ENCODE data around the gene PKMYT1.
"Not testable (repeated sequence)": the region's sequence is repeated elsewhere in the genome, so short reads cannot be mapped to it uniquely, and the experiment has no call there.

Gene PKMYT1

DNA sequence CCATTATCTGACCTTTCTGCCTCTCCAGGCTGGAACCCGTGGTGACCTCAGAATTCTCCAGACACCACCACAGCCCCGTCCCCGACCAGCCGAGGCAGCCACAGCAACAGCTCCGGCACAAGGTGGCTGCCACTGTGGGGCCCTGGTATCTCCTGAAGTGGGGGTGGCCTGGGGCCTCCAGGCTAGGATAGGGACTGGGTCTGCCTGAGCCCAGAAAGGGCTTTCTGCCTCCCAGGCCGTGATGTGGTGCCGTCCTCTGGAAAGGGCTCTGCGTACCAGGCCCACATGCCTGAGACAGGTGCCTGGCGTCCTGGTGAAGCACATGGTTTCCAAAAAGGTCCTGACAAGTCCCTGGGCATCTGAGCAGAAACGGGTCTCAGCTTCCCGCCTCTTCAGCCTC is 51.5 kb downstream of the PKMYT1 start:
- no peak overlapping the region for H3K4me2 ChIP-seq (ENCODE audit: insufficient read depth, low read length)
- no peaks in the 10 kb centered on the region for H3K9me3 ChIP-seq (ENCODE audit: insufficient read depth, low read length, severe bottlenecking)
- H3K9ac ChIP-seq (ENCODE audit: low read depth, low read length): no peak overlapping the region
- H3K79me2 ChIP-seq (ENCODE audit: insufficient read depth, low read length): no peaks in the 10 kb centered on the region
- no peak for DNase-seq
- ATAC-seq (ENCODE audit: insufficient read depth, low read depth): no peak
- no peak overlapping the region for H3K27ac ChIP-seq (ENCODE audit: low read length)
- H2AFZ ChIP-seq (ENCODE audit: low read depth, low read length): no peak overlapping the region
- no peaks in the 10 kb centered on the region for H3K27me3 ChIP-seq (ENCODE audit: insufficient read depth, low read length, poor library complexity)
- H3K4me1 ChIP-seq (ENCODE audit: insufficient read depth, low read length): peaks cover 10% of the 10 kb centered on the region
- peaks cover 36% of the 10 kb centered on the region for H3K36me3 ChIP-seq (ENCODE audit: insufficient read depth, low read length)
- H4K20me1 ChIP-seq (ENCODE audit: insufficient read depth, low read length): no peaks in the 10 kb centered on the region; the same call in none of the 2 replicates
- H3K4me3 ChIP-seq (ENCODE audit: low read depth in 1 of 2, low read length in 2 of 2): no peak overlapping the region
- TF ChIP-seq CTCF (IDR thresholded peaks at IDR 0.05; ENCODE audit: borderline replicate concordance, extremely low read depth, low read length, poor library complexity, severe bottlenecking) (no peak), EZH2 (IDR thresholded peaks at IDR 0.05; ENCODE audit: borderline replicate concordance, low read depth, low read length, severe bottlenecking) (no peak)

DNA sequence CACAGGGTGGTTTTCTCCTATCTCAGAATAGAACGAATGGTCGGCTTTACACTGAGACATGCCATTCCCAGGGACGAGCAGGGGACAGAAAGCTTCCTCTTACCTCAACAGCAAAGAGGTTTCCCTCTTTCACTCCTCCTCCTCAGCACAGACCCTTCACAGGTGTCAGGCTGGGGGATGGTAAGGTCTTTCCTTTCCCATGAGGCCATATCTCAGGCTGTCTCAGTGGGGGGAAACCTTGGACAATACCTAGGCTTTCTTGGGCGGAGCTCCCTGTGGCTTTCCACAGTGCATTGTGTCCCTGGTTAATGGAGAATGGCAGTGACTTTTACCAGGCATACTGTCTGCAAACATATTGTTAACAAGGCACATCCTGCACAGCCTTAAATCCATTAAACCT is 52.1 kb downstream of the PKMYT1 start:
- H3K36me3 ChIP-seq (ENCODE audit: insufficient read depth, low read length): peaks cover 30% of the 10 kb centered on the region
- not testable (repeated sequence) for H3K79me2 ChIP-seq (ENCODE audit: insufficient read depth, low read length); H3K27ac ChIP-seq (ENCODE audit: low read length); H3K4me1 ChIP-seq (ENCODE audit: insufficient read depth, low read length); H3K27me3 ChIP-seq (ENCODE audit: insufficient read depth, low read length, poor library complexity); H3K4me2 ChIP-seq (ENCODE audit: insufficient read depth, low read length); H2AFZ ChIP-seq (ENCODE audit: low read depth, low read length); H4K20me1 ChIP-seq (ENCODE audit: insufficient read depth, low read length); H3K9me3 ChIP-seq (ENCODE audit: insufficient read depth, low read length, severe bottlenecking); H3K4me3 ChIP-seq (ENCODE audit: low read depth in 1 of 2, low read length in 2 of 2); H3K9ac ChIP-seq (ENCODE audit: low read depth, low read length); DNase-seq; ATAC-seq (ENCODE audit: insufficient read depth, low read depth)

GRCh38 chr16:2927010-2927646 is 53.1 kb downstream of the PKMYT1 start:
- Histone ChIP-seq H4K20me1 (ENCODE audit: insufficient read depth, low read length) (no peaks in the 10 kb centered on the region; the same call in 1 of the 2 replicates), H3K79me2 (ENCODE audit: insufficient read depth, low read length) (no peaks in the 10 kb centered on the region; the same call in 1 of the 2 replicates), H3K9ac (ENCODE audit: low read depth, low read length) (no peak overlapping the region), H3K27me3 (ENCODE audit: insufficient read depth, low read length, poor library complexity) (no peaks in the 10 kb centered on the region), H3K4me1 (ENCODE audit: insufficient read depth, low read length) (peaks cover 10% of the 10 kb centered on the region), H3K4me3 (ENCODE audit: low read depth in 1 of 2, low read length in 2 of 2) (no peak overlapping the region; a peak in 1 of 4 replicates), H3K9me3 (ENCODE audit: insufficient read depth, low read length, severe bottlenecking) (no peaks in the 10 kb centered on the region), H3K27ac (ENCODE audit: low read length) (no peak overlapping the region), H3K36me3 (ENCODE audit: insufficient read depth, low read length) (peaks cover 33% of the 10 kb centered on the region), H2AFZ (ENCODE audit: low read depth, low read length) (peak overlapping the region; percentile 37; the same call in 1 of the 2 replicates), H3K4me2 (ENCODE audit: insufficient read depth, low read length) (peak overlapping the region; percentile 46)
- ATAC-seq (ENCODE audit: insufficient read depth, low read depth) (peak; percentile 98), DNase-seq (peak; percentile 88)
- TF ChIP-seq EZH2 (IDR thresholded peaks at IDR 0.05; ENCODE audit: borderline replicate concordance, low read depth, low read length, severe bottlenecking): no peak
- TF ChIP-seq CTCF (IDR thresholded peaks at IDR 0.05; ENCODE audit: borderline replicate concordance, extremely low read depth, low read length, poor library complexity, severe bottlenecking): peak; percentile 98

DNA sequence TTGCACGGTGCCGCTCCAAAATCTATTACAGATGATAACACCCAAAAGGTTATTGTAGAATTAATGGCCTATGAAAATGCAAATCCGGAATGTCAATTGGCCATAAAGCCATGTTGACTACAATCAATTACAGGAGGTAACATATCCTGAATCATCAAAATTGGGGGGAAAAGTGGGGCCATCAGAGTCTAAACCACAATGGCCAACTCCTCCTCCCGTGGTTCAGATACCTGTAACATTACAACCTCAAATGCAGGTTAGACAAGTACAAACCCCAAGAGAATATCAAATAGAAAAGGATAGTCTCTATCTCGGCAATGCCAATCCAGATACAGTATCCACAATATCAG is 53.6 kb downstream of the PKMYT1 start:
- Histone ChIP-seq H3K79me2 (ENCODE audit: insufficient read depth, low read length) (no peaks in the 10 kb centered on the region; the same call in 1 of the 2 replicates), H3K9ac (ENCODE audit: low read depth, low read length) (no peak overlapping the region), H3K27ac (ENCODE audit: low read length) (no peak overlapping the region), H3K9me3 (ENCODE audit: insufficient read depth, low read length, severe bottlenecking) (no peaks in the 10 kb centered on the region), H3K4me1 (ENCODE audit: insufficient read depth, low read length) (peaks cover 10% of the 10 kb centered on the region), H3K36me3 (ENCODE audit: insufficient read depth, low read length) (peaks cover 36% of the 10 kb centered on the region), H3K27me3 (ENCODE audit: insufficient read depth, low read length, poor library complexity) (no peaks in the 10 kb centered on the region), H2AFZ (ENCODE audit: low read depth, low read length) (peak overlapping the region; percentile 37; the same call in 1 of the 2 replicates), H4K20me1 (ENCODE audit: insufficient read depth, low read length) (no peaks in the 10 kb centered on the region; the same call in 1 of the 2 replicates), H3K4me3 (ENCODE audit: low read depth in 1 of 2, low read length in 2 of 2) (no peak overlapping the region; a peak in 1 of 4 replicates), H3K4me2 (ENCODE audit: insufficient read depth, low read length) (peak overlapping the region; percentile 46)
- TF ChIP-seq CTCF (IDR thresholded peaks at IDR 0.05; ENCODE audit: borderline replicate concordance, extremely low read depth, low read length, poor library complexity, severe bottlenecking): no peak
- no peak for TF ChIP-seq EZH2 (IDR thresholded peaks at IDR 0.05; ENCODE audit: borderline replicate concordance, low read depth, low read length, severe bottlenecking)
- DNase-seq (no peak), ATAC-seq (ENCODE audit: insufficient read depth, low read depth) (no peak)

Data from DND-41 (cell line).